GDM1 (cell line): Measurements from ENCODE around the gene MROH8.
"Not testable (repeated sequence)": the region's sequence is repeated elsewhere in the genome, so short reads cannot be mapped to it uniquely, and the experiment has no call there.

Experiments used
- DNase-seq: peaks from one replicate; lab custom pipeline; 2025; lab: John Stamatoyannopoulos, UW

The MROH8 gene

DNA sequence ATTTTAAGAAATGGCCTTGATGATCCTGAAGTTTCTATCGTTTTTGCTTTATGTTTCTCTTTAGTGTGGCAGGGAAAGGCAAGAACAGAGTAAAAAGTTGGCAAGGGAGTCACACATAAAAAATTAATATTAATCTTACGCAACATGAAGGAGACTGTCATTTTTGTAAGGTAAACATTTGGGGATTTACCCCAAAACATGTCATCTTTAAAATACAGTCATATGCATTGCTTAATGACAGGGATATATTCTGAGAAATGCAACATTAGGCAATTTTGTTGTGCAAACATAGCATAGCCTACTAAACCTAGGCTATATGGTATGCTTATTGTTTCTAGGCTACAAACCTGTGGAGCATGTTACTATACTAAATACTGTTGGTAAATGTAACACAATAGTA is 88.9 kb downstream of the MROH8 start:
- no peak for DNase-seq

DNA sequence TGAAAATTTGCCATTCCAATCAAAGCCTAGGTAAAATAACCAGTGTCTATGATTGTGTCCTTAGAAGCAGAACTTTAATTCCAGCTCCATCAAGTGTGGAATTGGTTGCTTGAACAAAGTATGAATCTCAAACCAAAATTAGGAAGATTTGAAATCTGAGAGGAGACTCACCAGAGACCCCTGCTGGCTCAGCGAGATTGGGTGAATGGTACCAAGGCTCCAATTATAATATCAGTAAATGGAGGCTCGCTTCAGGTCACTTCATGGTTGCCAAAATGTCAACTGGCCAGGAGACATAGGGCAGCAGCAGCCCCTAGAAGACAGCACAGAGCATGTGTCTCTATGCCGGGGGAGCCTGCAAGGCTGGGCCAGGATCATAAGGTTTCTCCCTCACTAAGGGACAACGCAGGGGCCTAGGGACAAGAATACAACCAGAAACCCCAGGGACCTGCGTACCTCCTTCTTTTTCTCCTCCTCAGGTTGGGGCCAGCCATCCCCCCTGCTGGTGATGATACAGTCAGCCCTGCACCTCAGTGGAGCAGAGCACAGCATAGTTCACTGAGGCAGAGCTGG is 97.5 kb downstream of the MROH8 start:
- no peak for DNase-seq

DNA sequence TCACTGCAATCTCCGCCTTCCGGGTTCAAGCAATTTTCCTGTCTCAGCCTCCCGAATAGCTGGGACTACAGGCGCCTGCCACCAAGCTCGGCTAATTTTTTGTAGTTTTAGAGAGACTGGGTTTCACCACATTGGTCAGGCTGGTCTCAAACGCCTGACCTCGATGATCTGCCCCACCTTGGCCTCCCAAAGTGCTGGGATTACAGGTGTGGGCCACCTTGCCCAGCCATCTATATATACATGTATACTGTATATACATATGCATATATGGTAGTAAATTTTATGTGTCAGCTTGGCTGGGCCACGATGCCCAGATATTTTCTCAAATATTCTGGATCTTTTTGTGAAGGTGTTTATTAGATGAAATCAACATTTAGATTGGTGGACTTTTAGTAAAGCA is 102.3 kb downstream of the MROH8 start:
- DNase-seq = no peak

DNA sequence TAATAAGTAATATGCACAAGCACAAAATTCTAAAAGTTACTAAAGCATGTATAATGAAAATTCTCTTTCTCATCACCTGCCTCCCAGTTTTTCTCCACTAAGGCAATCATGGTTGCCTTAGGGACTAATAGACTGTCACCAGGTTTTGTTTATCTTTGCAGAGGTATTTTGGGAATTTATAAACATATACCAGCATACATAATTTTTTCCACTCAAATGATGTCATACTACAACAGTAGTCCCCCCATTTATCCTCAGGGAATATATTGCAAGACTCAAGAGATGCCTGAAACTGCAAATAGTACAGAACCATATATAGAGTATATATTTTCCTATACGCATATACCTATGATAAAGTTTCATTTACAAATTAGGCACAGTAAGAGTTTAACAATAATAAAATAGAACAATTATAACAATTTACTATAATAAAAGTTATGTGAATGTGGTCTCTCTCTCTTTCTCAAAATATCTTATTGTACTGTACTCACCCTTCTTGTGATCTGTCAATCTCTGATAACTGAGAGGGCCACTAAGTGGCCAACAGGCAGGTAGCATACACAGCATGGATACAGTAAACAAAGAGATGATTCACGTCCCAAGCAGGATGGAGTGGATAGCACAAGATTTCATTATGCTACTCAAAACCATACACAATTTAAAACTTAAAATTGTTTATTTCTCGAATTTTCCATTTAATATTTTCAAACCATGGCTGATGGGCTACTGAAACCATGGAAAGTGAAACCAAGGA is 103.2 kb downstream of the MROH8 start:
- no peak for DNase-seq

DNA sequence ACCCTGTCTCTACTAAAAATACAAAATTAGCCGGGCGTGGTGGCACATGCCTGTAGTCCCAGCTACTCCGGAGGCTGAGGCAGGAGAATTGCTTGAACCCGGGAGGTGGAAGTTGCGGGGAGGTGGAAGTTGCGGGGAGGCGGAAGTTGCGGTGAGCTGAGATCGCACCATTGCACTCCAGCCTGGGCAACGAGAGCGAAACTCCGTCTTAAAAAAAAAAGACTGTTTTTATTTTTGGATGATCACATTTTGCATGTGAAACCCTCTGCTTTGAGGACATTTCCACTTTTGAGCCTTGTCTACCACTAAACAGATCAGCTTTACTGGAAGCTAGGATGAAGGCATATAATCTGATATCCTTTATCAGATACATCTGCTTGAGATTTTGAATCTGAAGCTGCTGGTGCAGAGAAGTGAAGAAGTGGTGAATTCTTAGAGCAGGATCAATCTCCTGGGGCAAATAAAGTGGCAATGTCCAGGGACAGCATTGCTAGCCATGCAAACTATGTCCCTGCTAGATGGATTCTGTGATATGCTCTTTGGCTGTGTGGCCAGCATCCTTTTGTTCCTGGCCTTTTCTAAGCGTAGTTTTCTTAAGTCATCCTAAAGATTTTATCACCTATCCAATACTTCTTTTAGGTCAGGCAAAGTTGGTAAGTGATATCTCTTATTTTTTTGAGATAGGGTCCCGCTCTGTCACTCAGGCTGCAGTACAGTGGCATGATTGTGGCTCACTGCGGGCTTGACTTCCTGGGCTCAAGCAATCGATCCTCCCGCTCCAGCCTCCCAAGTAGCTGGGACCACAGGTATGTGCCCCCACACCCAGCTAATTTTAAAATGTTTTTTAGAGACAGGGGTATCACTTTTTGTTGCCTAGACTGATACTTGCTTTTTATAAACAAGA is 106.8 kb downstream of the MROH8 start:
- DNase-seq = no peak

DNA sequence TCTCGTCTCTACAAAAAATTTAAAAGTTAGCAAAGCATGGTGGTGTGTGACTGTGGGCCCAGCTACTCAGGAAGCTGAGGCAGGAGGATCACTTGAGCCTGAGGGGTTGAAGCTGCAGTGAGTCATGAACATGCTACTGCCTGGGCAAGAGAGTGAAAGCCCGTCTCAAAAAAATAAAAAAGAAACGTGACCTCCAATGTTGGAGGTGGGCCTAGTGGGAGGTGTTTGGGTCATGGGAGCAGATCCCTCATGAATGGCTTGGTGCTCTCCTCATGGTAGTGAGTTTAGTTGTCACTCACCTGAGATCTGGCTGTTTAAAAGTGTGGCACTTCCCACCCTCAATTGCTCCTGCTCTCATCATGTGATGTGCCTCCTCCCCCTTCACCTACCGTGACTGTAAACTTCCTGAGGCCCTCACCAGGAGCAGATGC is 107.9 kb downstream of the MROH8 start:
- DNase-seq = no peak

DNA sequence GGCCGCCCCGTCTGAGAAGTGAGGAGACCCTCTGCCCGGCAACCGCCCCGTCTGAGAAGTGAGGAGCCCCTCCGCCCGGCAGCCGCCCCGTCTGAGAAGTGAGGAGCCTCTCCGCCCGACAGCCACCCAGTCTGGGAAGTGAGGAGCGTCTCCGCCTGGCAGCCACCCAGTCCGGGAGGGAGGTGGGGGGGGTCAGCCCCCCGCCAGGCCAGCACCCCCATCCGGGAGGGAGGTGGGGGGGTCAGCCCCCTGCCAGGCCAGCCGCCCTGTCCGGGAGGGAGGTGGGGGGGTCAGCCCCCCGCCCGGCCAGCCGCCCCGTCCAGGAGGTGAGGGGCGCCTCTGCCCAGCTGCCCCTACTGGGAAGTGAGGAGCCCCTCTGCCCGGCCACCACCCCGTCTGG is 109.8 kb downstream of the MROH8 start:
- DNase-seq = not testable (repeated sequence)

DNA sequence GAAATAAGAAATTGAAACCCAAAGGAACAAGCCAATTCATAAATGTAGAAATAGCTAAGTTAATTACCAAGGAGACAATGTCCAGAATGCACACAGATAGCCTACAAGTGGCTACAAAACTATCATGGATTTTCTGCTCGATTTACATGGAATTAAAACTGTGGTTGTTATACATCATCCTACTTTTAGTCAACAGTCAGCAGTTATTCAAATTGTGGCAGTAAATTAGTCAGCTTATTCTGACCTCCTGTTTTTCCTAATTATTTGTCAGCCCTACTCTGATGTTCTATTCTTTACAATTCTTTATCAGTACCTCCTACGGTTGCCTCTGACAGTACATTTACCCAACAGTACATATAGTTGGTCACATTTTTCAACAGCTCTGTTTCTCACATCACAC is 113.2 kb downstream of the MROH8 start:
- DNase-seq = no peak

DNA sequence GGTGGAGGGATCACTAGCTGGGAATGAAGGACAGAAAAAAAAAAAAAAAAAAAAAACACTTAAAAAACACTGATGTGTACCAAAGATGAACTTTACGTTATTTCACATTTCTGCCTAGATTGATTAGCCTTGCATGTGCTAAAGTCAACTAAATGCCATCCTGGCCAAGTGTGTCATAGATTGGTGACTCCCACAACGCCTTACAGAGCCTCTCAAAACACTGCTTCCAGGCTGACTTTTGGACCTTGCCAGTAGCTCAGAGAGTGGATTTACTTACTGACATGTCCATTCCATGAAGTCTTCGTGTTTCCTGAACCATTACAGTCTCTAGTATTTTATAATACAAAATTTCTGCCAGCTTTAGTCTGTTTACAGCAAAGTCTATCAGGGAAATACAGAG is 124.1 kb downstream of the MROH8 start:
- DNase-seq = no peak

DNA sequence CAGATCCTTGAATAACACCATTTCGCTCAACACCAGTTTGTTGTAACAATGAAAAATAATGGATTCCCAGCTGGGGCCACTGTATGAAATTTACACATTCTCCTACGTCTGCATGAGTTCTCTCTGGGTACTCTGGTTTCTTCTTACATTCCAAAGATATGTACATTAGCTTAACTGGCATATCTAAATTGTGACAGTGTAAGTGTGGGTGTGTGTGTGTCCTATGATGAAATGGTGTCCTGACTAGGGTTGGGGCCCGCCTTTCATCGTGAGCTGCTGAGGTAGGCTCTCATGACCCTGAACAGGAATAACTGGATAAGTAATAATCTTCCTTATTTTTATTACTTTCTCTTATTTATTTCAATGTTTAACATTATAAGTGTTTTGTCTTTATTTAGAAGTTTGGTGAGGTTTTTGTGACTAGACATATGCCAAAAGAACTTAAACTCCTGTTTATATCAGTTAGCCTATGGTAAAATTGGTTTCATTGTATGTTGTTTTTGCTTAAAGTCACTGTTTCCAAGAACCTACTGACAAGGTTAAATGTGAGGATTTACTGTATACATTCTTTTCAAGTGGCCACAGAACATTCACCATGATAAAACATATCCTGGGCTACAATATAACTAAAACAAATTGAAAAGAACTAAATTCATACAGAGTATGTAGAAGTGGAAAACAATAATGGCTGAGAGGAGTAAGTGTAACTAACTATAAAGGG is 126.0 kb downstream of the MROH8 start:
- no peak for DNase-seq
